ENCODE data around the gene FANCL. TPM values are rescaled to one million over a fixed set of nuclear protein-coding genes. Genes with fewer than 3 reads are reported as not detected.
A peak's percentile ranks its signal among the peaks of the same experiment; 100 is the strongest.
"Not testable (repeated sequence)": the region's sequence is repeated elsewhere in the genome, so short reads cannot be mapped to it uniquely, and the experiment has no call there.

The FANCL gene
- total and polyA plus RNA-seq, 4 donors: 42.1 to 65.2 (median 52.4) TPM

DNA sequence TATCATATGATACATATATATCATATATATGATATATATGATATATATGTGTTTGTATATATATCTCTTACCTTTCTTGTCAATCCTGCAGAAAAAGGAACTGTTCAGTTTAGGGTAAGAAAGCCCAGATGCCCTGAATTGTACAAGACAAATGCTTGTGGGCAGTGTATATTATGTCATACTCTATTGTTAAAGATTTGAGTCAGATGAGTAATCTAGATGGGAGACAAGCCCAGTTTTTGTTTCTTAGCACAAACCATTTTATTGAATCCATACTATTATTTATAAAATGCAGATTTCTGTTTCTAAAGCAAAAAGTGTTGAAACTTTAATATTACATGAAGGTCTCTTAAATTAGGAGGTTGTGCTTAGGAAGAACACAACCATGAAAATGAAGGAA lies 103.9 kb downstream of the FANCL start:
- Histone ChIP-seq H3K27ac (ENCODE audit: low read depth, low read length) (no peak overlapping the region), H3K4me3 (ENCODE audit: low read depth, low read length) (no peak overlapping the region), H3K4me1 (ENCODE audit: control insufficient read depth, insufficient read depth, low read length) (no peaks in the 10 kb centered on the region), H3K9me3 (ENCODE audit: control insufficient read depth, insufficient read depth, low read length) (no peaks in the 10 kb centered on the region), H3K27me3 (ENCODE audit: control insufficient read depth, insufficient read depth, low read length) (no peaks in the 10 kb centered on the region), H3K36me3 (ENCODE audit: control insufficient read depth, insufficient read depth, low read length) (no peaks in the 10 kb centered on the region)
- no peak for DNase-seq (ENCODE audit: low read depth in 4 of 6, low spot score in 6 of 6)

DNA sequence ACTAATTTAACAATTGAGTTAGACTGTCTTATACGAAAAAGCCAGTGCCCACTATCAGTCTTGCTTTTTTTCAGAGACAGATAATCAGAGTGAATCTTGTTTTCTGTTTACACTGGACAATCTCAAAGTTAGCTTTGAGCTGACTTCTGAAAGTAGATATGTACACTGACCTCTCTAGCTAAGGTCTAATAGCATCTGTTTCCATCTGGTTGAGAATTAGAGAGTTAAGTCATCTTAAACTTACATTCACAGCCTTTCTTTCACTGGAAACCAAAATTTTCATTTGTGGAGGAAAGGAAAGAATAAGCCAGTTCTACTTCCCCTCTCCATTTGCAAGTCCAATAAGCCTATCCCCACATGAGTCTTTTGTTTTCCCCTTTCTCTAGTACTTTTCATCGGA lies 105.3 kb downstream of the FANCL start:
- DNase-seq (ENCODE audit: low read depth in 4 of 6, low spot score in 6 of 6): no peak
- H3K36me3 ChIP-seq (ENCODE audit: control insufficient read depth, insufficient read depth, low read length): no peaks in the 10 kb centered on the region
- no peak overlapping the region for H3K4me3 ChIP-seq (ENCODE audit: low read depth, low read length)
- H3K27ac ChIP-seq (ENCODE audit: low read depth, low read length): no peak overlapping the region
- H3K9me3 ChIP-seq (ENCODE audit: control insufficient read depth, insufficient read depth, low read length): no peaks in the 10 kb centered on the region
- H3K4me1 ChIP-seq (ENCODE audit: control insufficient read depth, insufficient read depth, low read length): no peaks in the 10 kb centered on the region
- WGBS (ENCODE audit: insufficient coverage): no CpG with 5 or more reads among the region's 2 CpGs
- no peaks in the 10 kb centered on the region for H3K27me3 ChIP-seq (ENCODE audit: control insufficient read depth, insufficient read depth, low read length)

DNA sequence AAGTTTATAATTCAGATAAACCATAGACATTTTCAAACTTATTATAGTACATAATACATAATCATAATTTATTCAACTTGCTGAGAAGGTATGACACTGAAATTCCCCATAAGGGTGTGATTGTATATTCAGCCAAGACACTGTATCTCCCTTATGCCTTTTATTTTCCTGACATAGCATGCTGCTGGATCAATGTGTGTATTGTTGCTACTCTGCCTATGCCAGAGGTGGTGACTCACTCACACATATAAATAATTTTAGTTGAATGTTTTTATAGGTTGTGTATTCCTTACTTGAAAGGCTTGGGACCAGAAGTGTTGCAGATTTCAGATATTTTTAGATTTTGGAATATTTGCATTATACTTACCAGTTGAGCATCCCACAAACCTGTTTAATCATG lies 107.7 kb downstream of the FANCL start:
- H3K27ac ChIP-seq (ENCODE audit: low read depth, low read length): no peak overlapping the region
- H3K9me3 ChIP-seq (ENCODE audit: control insufficient read depth, insufficient read depth, low read length): no peaks in the 10 kb centered on the region
- peak in 1 of 6 donors; percentile 8 for DNase-seq (ENCODE audit: low read depth in 4 of 6, low spot score in 6 of 6)

DNA sequence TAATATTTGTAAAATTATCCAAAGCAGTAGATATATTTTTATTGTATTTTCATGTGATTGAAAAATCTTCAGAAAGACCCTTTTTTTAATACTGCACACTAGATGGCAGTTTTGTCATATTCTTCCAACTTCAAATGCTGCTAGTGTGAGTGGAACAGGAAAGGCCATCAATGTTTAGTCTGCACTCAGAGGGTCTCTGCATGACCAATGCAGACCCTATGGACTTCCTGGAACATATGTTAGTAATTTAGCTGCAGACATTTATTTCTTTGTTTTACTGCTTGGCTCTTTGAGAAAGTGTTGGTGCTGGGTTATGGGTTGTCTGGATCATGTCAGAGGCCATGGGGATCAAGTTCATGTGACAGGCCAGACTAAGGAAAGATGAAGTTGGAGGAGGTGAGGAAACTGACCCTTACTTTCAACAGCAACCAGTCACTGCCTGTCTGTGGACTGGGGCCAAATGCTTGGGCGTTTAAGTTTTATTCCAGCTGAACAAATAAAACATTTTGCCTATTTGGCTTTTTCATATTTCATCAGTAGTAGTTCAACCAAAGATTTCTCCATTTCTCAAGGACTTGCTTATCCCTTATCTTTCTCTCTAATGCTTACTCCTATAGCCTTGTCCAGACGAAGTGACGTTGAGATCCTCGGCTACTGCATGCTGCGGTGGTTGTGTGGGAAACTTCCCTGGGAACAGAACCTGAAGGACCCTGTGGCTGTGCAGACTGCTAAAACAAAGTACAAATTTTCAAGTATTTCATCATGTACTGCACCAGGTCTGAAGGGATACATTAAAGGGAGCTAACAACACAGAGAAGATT lies 109.7 kb downstream of the FANCL start:
- DNase-seq (ENCODE audit: low read depth in 4 of 6, low spot score in 6 of 6): peak; percentile 10 to 92 (median 37)
- H3K4me3 ChIP-seq (ENCODE audit: low read depth, low read length): no peak overlapping the region
- H3K27ac ChIP-seq (ENCODE audit: low read depth, low read length): no peak overlapping the region
- WGBS (ENCODE audit: insufficient coverage): no CpG with 5 or more reads among the region's 5 CpGs
- H3K36me3 ChIP-seq (ENCODE audit: control insufficient read depth, insufficient read depth, low read length): no peaks in the 10 kb centered on the region
- H3K27me3 ChIP-seq (ENCODE audit: control insufficient read depth, insufficient read depth, low read length): no peaks in the 10 kb centered on the region
- no peaks in the 10 kb centered on the region for H3K9me3 ChIP-seq (ENCODE audit: control insufficient read depth, insufficient read depth, low read length)
- no peaks in the 10 kb centered on the region for H3K4me1 ChIP-seq (ENCODE audit: control insufficient read depth, insufficient read depth, low read length)

More for the DNA sequence above, 107.7 kb downstream of the FANCL start:
- no peaks in the 10 kb centered on the region for H3K27me3 ChIP-seq (ENCODE audit: control insufficient read depth, insufficient read depth, low read length)
- H3K4me1 ChIP-seq (ENCODE audit: control insufficient read depth, insufficient read depth, low read length): no peaks in the 10 kb centered on the region
- no peak overlapping the region for H3K4me3 ChIP-seq (ENCODE audit: low read depth, low read length)
- H3K36me3 ChIP-seq (ENCODE audit: control insufficient read depth, insufficient read depth, low read length): no peaks in the 10 kb centered on the region

DNA sequence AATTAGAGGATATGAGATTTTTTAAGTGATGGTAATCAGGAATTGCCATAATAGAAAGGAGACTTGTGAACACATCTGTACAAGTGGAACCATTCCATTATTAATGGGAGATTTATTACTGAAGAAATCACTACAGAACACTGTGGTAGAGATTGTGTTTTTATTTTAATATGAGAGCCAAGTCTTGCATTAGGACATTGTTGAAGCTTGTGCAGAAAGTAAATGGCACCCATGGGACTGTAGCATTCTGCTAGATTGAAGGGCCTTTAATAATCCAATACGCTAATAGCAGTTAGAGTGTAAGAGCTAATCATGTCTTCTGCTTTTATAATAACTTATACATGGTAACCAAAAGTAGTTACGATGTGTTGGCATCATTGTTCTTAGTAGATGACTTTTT lies 110.9 kb downstream of the FANCL start:
- Histone ChIP-seq H3K27ac (ENCODE audit: low read depth, low read length) (no peak overlapping the region), H3K4me1 (ENCODE audit: control insufficient read depth, insufficient read depth, low read length) (no peaks in the 10 kb centered on the region), H3K27me3 (ENCODE audit: control insufficient read depth, insufficient read depth, low read length) (no peaks in the 10 kb centered on the region), H3K9me3 (ENCODE audit: control insufficient read depth, insufficient read depth, low read length) (no peaks in the 10 kb centered on the region), H3K4me3 (ENCODE audit: low read depth, low read length) (no peak overlapping the region), H3K36me3 (ENCODE audit: control insufficient read depth, insufficient read depth, low read length) (no peaks in the 10 kb centered on the region)
- peak in 1 of 6 donors; percentile 55 for DNase-seq (ENCODE audit: low read depth in 4 of 6, low spot score in 6 of 6)
- WGBS (ENCODE audit: insufficient coverage): no CpG with 5 or more reads among the region's 2 CpGs

DNA sequence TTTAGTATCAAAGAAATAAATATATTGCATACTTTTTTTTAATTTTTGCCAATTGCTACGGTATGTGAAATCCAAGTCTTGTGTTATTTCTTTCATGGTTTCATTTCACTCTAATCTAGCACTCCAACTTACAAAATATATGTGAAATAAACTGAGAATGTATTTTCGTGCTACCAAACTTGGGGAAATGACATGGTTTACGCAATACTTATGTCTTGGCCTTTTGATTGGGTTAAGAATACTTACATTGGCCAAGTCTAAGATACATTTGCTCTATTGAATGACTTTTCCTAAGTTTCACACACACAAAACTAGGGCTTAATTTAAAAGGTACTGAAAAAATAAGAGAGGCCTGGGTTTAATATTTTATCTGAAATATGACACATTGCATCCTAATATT lies 114.0 kb downstream of the FANCL start:
- no peaks in the 10 kb centered on the region for H3K36me3 ChIP-seq (ENCODE audit: control insufficient read depth, insufficient read depth, low read length)
- DNase-seq (ENCODE audit: low read depth in 4 of 6, low spot score in 6 of 6): no peak
- no CpG with 5 or more reads among the region's 3 CpGs for WGBS (ENCODE audit: insufficient coverage)
- H3K4me3 ChIP-seq (ENCODE audit: low read depth, low read length): no peak overlapping the region
- H3K27ac ChIP-seq (ENCODE audit: low read depth, low read length): no peak overlapping the region
- no peaks in the 10 kb centered on the region for H3K4me1 ChIP-seq (ENCODE audit: control insufficient read depth, insufficient read depth, low read length)
- H3K27me3 ChIP-seq (ENCODE audit: control insufficient read depth, insufficient read depth, low read length): no peaks in the 10 kb centered on the region
- H3K9me3 ChIP-seq (ENCODE audit: control insufficient read depth, insufficient read depth, low read length): no peaks in the 10 kb centered on the region

DNA sequence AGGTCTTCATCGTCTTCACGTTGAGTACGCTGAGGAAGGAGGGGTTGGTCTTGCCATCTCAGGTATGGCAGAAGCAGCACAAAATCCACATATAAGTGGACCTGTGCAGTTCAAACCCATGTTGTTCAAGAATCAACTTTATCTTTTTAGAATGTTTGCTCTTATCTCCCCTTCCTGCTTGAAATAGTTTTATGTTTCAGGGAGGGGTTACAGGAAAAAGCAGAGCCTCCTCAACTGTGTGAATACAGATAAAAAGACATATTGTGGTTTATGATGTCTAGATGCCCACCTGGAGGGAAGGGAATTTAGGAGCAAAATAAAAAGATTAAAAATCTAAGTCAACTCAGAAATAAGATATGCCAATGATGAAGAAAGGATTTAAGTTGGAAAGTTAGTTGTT lies 118.6 kb downstream of the FANCL start:
- Histone ChIP-seq H3K27ac (ENCODE audit: low read depth, low read length) (no peak overlapping the region), H3K4me3 (ENCODE audit: low read depth, low read length) (no peak overlapping the region)
- WGBS (ENCODE audit: insufficient coverage): no CpG with 5 or more reads among the region's 3 CpGs

DNA sequence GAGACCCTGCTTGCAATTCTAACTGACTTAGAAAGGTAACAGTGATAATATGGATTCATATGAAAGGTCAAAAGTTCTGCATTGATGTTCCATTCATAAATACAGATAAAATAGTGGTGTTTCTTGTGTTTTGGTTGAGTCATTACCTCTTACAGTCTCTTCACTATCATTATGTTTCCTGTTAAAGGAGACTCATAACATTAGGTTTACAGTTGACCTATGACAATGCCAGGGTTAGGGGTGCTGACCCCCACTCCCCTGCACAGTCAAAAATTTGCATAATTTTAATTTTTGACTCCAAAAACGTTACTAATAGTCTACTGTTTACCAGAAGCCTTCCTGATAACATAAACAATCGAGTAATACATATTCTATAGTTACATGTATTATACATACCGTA lies 119.1 kb downstream of the FANCL start:
- DNase-seq (ENCODE audit: low read depth in 4 of 6, low spot score in 6 of 6): no peak
- WGBS (ENCODE audit: insufficient coverage): no CpG with 5 or more reads among the region's 3 CpGs

More for the DNA sequence above, 118.6 kb downstream of the FANCL start:
- Histone ChIP-seq H3K9me3 (ENCODE audit: control insufficient read depth, insufficient read depth, low read length) (no peaks in the 10 kb centered on the region), H3K36me3 (ENCODE audit: control insufficient read depth, insufficient read depth, low read length) (no peaks in the 10 kb centered on the region), H3K4me1 (ENCODE audit: control insufficient read depth, insufficient read depth, low read length) (no peaks in the 10 kb centered on the region), H3K27me3 (ENCODE audit: control insufficient read depth, insufficient read depth, low read length) (no peaks in the 10 kb centered on the region)
- no peak for DNase-seq (ENCODE audit: low read depth in 4 of 6, low spot score in 6 of 6)

DNA sequence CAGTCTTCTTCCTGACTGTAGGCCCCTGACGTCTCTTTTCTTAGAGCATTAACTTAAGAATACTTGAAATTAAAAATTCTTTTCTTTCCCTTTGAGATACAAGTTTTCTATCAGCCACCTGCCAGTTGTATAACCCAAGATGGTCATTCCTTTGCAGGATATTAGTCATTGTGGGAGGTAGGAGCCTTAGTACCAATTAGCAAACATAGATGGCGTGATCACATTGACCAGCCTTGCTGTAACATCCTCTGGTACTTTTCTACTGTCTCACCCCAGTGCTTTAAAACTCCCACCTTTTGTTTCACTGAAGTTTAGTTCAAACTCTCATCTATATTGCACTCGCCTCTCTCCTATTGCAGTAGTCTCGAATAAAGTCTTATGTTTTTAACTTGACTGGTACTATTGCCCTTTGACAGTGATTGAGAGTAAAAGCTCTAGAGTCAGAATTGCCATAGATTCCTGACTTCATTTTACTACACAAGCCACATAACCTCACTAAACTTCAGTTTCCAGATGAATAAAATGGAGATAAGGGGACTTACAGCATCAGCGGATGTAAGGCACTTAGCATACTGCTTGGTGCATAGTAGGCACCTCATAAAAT lies 120.4 kb downstream of the FANCL start:
- Histone ChIP-seq H3K27me3 (ENCODE audit: control insufficient read depth, insufficient read depth, low read length) (no peaks in the 10 kb centered on the region), H3K4me3 (ENCODE audit: low read depth, low read length) (no peak overlapping the region), H3K27ac (ENCODE audit: low read depth, low read length) (no peak overlapping the region), H3K9me3 (ENCODE audit: control insufficient read depth, insufficient read depth, low read length) (no peaks in the 10 kb centered on the region), H3K4me1 (ENCODE audit: control insufficient read depth, insufficient read depth, low read length) (no peaks in the 10 kb centered on the region), H3K36me3 (ENCODE audit: control insufficient read depth, insufficient read depth, low read length) (no peaks in the 10 kb centered on the region)
- DNase-seq (ENCODE audit: low read depth in 4 of 6, low spot score in 6 of 6): no peak
- 100% methylated on average over 1 of the region's 5 CpGs for WGBS (ENCODE audit: insufficient coverage)

More for the DNA sequence above, 119.1 kb downstream of the FANCL start:
- Histone ChIP-seq H3K9me3 (ENCODE audit: control insufficient read depth, insufficient read depth, low read length) (no peaks in the 10 kb centered on the region), H3K36me3 (ENCODE audit: control insufficient read depth, insufficient read depth, low read length) (no peaks in the 10 kb centered on the region), H3K27ac (ENCODE audit: low read depth, low read length) (no peak overlapping the region), H3K4me1 (ENCODE audit: control insufficient read depth, insufficient read depth, low read length) (no peaks in the 10 kb centered on the region), H3K4me3 (ENCODE audit: low read depth, low read length) (no peak overlapping the region), H3K27me3 (ENCODE audit: control insufficient read depth, insufficient read depth, low read length) (no peaks in the 10 kb centered on the region)

DNA sequence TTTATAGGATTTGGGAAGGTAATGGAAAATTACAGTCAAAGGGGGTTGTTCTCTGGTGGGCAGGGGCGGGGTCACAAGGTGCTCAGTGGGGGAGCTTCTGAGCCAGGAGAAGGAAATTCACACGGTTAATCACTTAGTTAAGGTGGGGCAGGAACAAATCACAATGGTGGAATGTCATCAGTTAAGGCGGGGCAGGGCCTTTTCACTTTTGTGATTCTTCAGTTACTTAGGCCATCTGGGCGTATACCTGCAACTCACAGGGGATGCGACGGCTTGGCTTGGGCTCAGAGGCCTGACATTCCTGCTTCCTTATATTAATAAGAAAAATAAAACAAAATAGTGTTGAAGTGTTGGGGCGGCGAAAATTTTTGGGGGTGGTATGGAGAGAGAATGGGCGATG lies 127.6 kb downstream of the FANCL start:
- not testable (repeated sequence) for H3K36me3 ChIP-seq (ENCODE audit: control insufficient read depth, insufficient read depth, low read length); DNase-seq (ENCODE audit: low read depth in 4 of 6, low spot score in 6 of 6); H3K27me3 ChIP-seq (ENCODE audit: control insufficient read depth, insufficient read depth, low read length); H3K27ac ChIP-seq (ENCODE audit: low read depth, low read length); H3K4me3 ChIP-seq (ENCODE audit: low read depth, low read length); H3K4me1 ChIP-seq (ENCODE audit: control insufficient read depth, insufficient read depth, low read length); H3K9me3 ChIP-seq (ENCODE audit: control insufficient read depth, insufficient read depth, low read length)
- 96% methylated on average over 5 of the region's 9 CpGs for WGBS (ENCODE audit: insufficient coverage)

Measured in spinal cord (tissue), 10 donors.